ENCODE measurements around the gene FMN2.

GRCh38 chr1:240492832-240493440 is 401.3 kb downstream of the FMN2 start:
- TF ChIP-seq CTCF (IDR thresholded peaks at IDR 0.05) (no peak), POLR2A (IDR thresholded peaks at IDR 0.05) (no peak), POLR2AphosphoS5 (IDR thresholded peaks at IDR 0.05) (no peak)
